Measurements from ENCODE around the gene FSTL5. TPM values are rescaled to one million over a fixed set of nuclear protein-coding genes. Genes with fewer than 3 reads are reported as not detected.
A peak's percentile ranks its signal among the peaks of the same experiment; 100 is the strongest.

FSTL5 gene
- total RNA-seq, 1 donor from 2014 or later: 2.4 TPM

DNA sequence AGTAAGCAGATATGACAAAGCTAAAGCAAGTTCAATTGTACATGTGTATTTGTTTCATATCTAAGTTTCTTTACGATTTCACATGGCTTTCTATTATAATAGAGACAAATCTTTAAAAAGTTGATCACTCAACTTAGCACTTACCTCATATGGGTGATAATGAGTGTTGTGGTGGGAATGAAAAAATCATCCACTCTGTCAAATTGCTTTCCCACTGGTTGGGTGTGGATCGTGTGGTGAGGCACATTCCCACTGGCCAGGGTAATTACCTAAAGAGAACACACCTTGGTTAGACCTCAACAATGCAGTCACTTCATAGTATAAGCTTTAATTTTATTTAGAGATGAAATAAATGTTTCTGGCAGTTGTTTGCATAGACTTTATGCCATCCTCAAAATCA lies 708.9 kb downstream of the FSTL5 start:
- DNase-seq (ENCODE audit: low spot score): no peak

DNA sequence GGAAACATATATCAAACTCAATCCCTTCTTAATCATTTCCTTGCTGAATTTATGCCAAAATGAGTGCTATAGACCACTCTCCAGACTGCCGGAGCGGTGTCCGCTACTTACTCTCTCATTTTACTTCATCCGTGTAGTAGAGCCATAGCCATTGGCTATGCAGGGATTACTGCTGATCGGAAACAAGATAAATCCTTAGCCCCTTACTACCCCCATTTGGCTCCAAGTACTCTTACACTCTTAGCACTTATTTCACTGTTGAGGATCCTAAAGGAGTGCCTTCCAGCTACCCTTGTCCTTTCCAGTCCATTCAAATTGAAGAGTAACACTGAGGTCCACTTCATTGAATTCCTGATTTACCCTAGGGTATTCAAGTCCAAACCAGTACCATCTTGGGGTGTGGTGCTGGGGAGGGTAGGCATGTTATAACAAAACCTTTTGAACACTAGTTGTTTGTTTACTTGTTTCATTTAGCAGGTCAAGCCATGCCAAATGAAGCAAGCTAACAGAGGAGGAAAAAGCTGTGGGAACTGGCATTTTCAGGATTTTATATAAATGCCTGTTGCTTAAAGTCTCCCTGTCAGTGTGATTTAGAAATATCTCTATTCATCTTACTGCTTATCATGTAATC lies 715.1 kb downstream of the FSTL5 start:
- no peak for DNase-seq (ENCODE audit: low spot score)

DNA sequence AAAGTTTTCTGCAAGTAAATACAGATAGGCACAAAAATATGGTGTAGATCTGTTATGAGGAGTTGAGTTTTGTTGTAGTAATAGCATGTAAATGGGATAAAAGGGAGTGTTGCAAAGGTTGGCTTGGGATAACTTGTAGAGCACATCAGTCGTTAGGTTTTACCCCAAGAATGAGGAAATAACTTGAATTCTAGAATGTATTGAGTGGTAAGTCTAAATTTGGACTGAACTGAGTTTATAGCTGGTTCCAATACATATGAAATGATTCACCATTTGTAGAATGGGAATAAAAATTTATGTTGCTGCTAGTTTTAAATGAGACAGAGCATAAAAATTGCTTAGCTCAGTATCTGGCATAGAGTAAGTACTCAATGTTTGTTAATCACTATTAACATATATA lies 719.2 kb downstream of the FSTL5 start:
- no peak for DNase-seq (ENCODE audit: low spot score)

DNA sequence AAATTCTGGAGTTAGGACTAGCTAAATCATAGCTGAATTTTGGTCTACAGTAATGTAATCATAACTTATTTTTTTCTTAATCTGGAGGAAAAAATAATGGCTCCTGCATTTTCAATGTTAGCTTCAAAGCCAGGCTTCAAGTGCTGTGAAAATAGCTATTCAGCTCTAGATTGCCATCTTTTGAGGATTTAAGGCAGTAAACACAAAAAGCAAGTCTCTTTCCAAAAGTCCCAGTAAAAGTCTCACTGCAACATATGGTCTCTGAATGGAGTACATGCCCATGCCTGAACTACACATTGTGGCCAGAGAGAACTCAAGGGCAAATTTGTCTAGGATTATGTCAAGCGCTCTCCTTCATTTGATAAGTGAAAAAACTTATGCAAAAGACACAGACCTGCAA lies 720.9 kb downstream of the FSTL5 start:
- DNase-seq (ENCODE audit: low spot score): peak; percentile 14

DNA sequence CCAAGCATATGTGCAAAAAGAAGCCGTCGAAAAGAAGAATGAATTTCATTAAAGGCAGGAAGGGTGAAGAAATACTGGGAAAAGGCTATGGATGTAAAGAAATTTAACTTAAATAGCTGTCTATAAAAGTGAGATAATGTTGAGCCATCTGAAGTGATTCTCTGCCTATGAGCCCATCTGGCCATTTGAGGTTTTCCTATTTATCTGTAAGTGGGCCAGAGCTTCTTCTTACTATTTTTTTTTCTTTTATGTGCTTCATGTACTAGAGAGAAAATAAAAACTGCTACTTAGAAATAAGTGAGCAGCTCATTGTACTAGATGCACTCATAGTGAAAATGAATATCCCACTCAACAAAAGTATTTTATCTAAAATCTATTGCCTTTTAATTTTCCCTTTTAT lies 725.7 kb downstream of the FSTL5 start:
- no peak for DNase-seq (ENCODE audit: low spot score)

DNA sequence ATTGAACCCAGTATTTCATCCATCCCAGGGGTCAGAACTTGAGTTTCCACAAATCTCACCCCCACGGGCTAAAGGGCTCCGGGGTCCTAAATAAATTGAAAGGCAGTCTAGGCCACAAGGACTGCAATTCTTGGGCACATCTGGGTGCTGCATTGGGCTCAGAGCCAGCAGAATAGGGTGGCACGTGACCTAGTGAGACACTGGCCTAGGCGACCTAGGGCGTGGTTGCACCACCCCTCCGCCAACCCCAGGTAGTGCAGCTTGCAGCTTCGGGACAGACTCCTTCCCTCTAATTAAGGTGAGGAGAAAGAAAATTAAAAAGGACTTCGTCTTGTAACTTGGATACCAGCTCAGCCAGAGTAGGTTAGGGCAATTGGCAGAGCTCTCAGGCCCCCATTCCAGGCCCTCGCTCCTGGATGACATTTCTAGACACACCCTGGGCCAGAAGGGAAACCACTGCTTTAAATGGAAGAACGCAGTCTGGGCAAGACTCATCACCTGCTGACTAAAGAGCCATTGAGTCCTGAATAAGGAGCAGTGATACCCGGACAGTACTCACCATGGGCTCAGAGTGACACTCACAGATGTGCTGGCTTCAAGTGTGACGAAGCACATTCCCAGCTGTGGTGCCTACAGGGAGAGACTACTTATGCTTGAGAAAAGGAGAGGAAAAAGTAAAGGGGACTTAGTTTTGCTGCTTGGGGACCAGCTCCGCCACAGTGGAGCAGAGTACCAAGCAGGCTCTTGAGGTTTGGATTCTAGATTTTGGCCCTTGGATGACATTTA lies 735.4 kb downstream of the FSTL5 start:
- DNase-seq (ENCODE audit: low spot score): no peak

DNA sequence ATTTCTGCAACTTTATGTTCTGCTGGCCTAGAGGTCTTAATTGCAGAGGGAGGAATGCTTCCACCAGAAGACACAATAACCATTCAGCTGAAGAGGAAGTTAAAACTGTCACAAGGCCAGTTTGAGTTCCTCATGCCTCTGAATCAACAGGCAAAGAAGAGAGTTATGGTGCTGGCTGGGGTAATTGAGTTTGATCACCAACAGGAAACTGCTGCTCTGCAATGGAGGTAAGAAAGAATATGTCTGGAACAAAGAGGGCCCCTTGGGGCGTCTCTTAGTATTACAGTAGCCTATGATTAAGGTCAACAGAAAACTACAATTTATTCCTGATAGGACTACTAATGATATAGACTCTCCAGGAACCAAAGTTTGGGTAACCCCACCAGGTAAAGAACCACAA lies 744.0 kb downstream of the FSTL5 start:
- no peak for DNase-seq (ENCODE audit: low spot score)

DNA sequence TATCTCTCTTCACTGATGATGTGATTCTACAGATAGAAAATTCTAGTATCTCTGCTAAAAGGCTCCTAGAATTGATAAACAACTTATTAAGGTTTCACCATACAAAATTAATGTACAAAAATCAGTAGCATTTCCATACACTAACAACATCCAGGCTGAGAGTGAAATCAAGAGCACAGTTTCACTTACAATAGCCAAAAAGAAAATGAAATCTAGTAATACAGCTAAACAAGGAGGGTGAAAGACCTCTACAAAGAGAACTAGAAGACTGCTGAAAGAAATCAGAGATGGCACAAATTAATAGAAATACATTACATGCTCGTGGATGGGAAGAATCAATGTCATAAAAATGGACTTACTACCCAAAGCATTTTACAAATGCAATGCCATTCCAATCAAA lies 751.9 kb downstream of the FSTL5 start:
- no peak for DNase-seq (ENCODE audit: low spot score)

DNA sequence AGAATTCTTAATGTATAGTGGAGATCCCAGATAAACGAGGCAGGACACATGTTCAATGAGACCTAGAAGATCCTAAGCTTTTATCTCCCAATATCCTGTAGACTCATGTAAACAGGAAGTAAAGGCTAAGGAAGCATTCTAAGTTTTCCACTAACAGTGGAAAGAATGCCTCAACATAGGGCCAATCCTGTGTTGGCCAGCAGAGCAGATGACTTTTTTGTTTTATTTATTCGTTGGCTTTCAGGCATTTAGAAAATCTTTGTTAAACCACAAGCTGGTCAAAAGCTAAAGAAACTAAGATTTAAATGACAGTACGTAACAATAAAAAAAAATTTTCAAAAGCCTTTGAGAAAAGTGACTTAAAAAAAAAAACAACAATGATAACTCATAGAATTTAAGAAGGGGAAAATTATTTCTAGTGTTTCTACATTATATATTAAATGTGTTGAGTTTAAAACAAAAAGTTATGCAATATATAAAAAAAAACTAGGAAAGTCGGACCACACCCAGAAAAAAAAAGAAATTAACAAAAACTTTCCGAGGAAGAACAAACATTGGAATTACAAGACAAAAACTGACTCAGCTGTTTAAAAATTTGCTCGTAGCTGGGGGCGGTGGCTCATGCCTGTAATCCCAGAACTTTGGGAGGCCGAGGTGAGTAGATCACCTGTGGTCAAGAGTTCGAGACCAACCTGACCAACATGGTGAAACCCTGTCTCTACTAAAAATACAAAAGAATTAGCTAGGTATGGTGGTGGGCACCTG lies 759.3 kb downstream of the FSTL5 start:
- DNase-seq (ENCODE audit: low spot score): no peak

DNA sequence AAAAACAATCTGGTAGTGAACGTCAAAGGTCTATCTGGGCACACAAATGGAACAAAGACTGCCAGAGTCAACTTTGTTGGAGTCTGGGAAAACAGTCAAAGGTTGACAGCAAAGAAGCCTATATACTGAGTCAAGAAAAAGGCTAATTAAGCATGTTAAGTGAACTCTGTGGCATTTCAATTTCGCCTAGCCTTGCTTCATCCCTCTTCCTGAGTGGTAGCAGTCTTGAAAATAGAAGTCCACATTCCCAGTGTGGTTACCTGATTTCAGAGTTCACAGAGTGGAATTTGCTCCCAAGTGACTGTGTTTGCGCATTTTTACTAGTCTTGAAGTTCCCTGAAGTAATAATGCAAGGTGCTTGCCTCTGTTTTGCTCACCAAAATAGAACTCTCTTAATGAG lies 760.0 kb downstream of the FSTL5 start:
- no peak for DNase-seq (ENCODE audit: low spot score)

DNA sequence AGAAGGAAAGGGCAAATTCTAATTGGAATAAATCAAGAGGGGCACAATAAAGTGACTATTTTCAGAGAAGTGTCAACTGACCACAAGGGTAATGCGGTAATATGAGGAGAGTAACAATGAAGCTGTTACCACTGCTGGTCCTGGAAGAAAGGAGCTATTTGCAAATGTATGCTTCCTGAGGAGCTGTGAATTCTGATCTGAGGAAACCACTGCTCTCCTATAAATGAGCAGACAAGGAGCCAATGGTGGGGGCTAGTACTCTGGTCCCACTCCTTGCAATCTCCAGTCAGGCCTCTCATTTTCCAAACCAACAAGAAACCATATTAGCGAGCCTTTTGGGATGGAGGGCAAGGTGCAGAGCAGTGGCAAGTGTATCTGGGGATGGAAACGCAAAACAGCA lies 770.2 kb downstream of the FSTL5 start:
- no peak for DNase-seq (ENCODE audit: low spot score)

DNA sequence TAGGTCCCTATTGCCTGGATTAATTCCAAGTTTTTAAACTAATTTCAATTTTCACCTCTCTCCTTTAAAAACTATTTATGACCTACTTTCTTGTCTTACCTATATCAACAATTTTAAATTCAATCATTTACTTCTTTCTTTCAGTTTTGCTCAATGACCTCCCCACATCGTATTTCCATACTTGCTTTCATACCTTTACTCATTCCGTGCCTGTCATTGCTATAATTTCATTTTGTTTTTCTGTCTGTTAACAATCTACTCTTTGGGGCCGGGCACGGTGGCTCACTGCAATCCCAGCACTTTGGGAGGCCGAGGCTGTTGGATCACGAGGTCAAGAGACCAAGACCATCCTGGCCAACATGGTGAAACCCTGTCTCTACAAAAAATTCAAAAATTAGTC lies 781.1 kb downstream of the FSTL5 start:
- DNase-seq (ENCODE audit: low spot score): no peak

DNA sequence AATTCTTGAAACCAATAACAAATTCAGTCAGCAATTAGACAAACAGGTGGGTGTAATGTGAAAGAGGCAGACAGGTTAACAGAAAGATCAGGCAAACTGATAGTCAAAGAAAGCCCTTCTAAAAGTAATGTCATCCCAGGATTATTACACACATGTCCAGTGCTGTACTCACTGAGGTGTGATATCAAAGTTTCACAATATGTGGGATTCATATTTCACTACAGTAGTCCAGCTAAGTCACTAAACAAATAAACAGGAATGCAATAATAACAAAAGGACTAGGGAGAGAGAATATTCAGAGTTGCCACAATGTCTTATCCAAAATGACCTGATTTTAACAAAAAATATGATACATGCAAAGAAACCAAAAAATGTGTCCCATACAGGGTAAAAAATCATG lies 787.5 kb downstream of the FSTL5 start:
- no peak for DNase-seq (ENCODE audit: low spot score)

DNA sequence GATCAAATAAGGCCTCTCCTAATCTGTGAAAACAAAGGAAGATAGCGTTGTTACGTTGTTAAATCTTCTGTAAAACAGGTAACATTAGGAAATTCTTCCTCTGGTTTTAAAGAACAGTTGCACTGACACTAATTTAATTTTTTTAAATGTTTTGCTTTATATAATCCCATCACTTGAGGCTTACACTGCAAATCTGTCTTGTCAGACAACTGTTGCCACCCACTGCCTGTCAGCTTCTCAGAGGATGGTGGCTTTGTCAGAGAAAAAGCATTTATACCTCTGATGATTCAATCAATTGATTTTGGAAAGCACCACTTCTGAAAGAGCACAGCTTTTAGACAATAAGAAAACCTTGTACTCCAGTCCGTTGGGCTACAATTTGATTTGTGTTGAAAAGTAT lies 799.1 kb downstream of the FSTL5 start:
- DNase-seq (ENCODE audit: low spot score): no peak

DNA sequence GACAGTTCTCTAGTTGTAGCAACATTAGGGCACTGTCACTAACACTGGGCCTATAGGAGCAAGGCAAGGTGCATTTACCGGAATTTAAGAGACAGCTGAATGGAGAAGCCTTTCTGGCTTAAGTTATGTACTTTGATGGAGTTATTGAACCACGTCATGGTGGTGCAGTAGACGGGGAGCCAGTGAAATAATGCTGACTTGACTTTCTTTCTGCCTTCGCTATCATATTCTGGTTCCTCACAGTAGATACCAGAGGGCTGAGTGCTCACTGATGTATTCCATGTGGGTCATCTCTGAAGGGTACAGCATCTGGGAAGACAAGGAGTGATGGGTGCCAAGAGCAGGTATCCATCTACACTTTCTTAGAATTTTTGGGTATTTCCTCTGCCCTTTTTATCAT lies 802.8 kb downstream of the FSTL5 start:
- no peak for DNase-seq (ENCODE audit: low spot score)

DNA sequence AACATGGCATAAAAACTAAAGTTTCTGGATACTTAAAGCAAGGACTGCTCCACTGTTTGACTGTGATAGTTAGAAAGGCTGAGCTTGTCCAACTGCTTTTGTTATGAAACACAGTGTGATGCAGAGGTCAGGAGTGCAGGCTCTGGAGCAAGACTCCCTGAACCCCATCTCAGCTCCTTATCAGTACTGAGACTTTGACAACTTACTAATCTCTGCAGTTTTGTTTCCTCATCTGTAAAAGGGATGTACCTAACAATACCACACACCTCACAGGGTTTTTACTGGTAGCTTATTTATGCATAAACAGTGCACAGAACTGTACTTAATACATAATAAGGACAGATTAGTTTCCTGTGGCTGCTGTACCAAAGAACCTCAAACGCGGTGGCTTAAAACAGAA lies 804.3 kb downstream of the FSTL5 start:
- no peak for DNase-seq (ENCODE audit: low spot score)

DNA sequence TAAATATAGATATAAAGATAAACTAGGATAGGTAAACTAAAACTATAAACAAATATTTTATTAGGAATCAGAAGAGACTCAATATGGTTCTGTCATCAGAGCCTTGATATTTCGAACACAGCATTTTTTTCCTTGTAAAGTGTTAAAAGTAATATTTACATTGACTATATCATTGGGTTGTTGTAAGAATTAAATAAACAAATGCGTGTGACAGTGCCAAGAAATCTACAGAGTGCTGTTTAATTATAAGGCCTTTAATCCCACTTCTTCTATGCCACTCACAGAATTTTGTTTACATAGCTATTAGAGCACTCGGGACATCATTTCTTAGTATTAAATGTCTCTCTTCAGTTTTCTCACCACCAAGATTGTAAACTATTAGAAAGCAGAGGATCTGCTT lies 807.4 kb downstream of the FSTL5 start:
- DNase-seq (ENCODE audit: low spot score): no peak

DNA sequence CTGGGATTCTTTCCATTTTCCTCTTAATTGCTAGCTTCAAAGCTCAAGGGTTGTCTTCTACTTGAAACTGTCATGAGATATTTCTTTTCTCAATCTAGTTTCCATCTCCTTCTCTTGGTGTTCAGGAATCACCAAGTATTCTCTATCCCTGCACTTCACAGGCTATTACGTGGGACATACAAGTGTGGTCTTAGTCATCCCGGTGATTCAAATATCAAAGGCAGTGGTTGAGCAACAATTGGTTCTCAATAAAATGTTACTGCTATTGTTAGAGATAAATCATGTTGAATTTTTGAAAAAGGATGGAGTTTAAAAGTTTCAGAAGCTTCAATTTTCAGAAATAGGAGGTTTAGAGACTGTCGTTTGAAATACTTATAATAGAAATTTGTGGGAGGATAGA lies 812.9 kb downstream of the FSTL5 start:
- no peak for DNase-seq (ENCODE audit: low spot score)

DNA sequence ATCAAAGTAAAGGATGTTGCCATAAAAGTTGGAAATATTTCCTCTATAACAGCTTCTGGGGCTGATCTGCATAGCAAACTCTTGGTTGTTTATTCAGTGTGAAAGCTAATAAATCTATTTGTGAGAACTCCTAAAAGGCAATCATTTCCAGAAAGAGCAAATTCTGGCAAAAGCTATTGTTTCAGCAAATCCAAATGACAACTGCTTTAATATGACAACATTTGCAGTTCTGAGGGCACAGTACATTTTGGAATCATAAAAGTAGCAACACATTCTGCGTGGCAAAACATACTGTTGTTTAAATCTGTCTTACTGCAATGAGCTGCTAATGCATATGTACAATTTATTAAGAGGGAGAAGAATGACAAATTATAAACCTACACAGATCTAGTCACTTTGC lies 818.1 kb downstream of the FSTL5 start:
- DNase-seq (ENCODE audit: low spot score): no peak

DNA sequence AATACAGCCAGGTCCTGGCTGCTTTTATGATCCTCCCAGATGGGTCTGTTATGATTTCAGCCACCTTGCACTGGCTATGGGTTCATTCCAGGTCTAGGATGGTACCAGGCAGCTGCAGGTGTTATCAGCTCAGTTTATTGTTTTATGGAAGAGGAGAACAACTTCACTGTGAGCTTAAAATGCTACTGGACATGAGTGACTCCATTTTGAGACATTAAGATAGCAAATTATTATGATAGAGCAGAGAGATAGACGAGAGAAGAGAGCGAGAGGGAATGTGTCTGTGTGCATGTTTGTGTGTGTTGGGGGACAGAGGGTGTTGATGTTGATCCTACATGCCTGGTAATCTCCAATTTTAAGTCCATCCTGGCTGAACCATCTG lies 820.2 kb downstream of the FSTL5 start:
- DNase-seq (ENCODE audit: low spot score): no peak

DNA sequence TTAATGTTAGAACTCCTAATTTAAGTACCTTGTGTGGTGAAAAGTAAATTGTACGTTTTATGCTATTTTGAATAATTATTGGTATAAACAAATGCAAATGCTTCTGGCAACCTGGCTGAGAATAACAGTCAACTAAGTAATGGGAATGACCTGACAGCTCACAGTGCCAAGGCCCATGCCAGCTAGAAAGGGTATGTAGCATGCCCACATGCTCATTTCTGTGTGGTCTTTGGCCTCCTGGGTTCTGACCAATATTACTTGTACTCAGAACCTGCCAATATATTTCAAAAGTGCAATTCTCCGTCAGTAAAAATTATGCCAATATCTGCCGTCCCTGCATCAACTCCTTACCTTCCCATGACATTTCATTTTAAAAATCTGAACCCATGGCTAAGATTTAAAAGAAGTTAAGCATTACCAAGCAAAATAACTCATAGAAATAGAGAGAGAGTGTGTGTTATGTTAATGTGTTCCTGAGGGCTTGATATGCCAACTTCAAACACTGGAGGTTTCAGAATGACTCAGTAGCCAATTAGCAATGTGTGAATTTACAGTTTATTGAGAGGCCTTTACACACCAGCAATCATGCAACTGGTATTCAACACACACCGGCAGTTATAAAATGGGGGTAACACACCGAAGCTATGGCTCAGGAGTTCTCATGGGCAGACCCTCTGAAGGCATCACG lies 820.8 kb downstream of the FSTL5 start:
- no peak for DNase-seq (ENCODE audit: low spot score)

DNA sequence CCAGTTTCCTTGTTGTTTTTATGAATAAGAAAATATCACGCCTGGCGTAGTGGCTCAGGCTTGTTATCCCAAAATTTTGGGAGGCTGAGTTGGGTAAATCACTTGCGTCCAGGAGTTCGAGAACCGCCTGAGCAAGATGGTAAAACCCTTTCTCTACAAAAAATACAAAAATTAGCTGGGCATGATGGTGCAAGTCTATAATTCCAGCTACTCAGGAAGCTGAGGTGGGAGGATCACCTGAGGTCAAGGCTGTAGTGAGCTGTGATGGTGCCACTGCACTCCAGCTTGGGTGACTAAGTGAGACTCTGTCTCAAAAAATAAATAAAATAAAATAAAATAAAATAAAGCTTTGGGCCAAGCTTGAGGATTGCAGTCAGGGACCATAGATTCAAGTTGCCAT lies 827.2 kb downstream of the FSTL5 start:
- DNase-seq (ENCODE audit: low spot score): no peak
